SK-N-SH (cell line): ENCODE results near the gene UNC119. TPM values are rescaled to one million over a fixed set of nuclear protein-coding genes. Genes with fewer than 3 reads are reported as not detected.

Experiments used
- CTCF ChIA-PET: fragments of 300-600, 350-600 bp; formaldehyde crosslinking; extraction: SDS; loops from one replicate; lab custom pipeline; 2021; lab: Yijun Ruan, JAX
- POLR2A ChIA-PET: fragments of 350-600 bp; sonication (Branson Sonifier 250); formaldehyde crosslinking; extraction: SDS; loops from one replicate; lab custom pipeline; 2020; ENCODE audit warnings: antibody characterized with exemption, inconsistent platforms; lab: Yijun Ruan, JAX
- DNase-seq: peaks from one replicate; pipeline ENCODE4 v3.0.0; 2012
- H2AFZ ChIP-seq: fragments of 200-600 bp; sonication (generic); 2 replicates; pipeline ENCODE4 v1.8.1; 2016; ENCODE audit warnings: antibody characterized with exemption, mild to moderate bottlenecking, low read depth
- H3F3A ChIP-seq: fragments of 200-600 bp; sonication (generic); replicated peaks from 2 replicates; pipeline ENCODE3; 2016; ENCODE audit warnings: antibody characterized with exemption, mild to moderate bottlenecking; ENCODE audit not compliant: insufficient read depth
- H3K27ac ChIP-seq, 2 experiments: fragments of 200-500 bp in 1 of 2; fragments of 200-600 bp in 1 of 2; sonication (Bioruptor generic) in 1 of 2; sonication (generic), shearing (Covaris generic) in 1 of 2; 2 replicates each; pipeline versions ENCODE4 v1.5.1 to v1.6.1; 2014 to 2016; ENCODE audit warnings: low read depth in 2 of 2, inconsistent platforms in 1 of 2, low read length in 1 of 2, mild to moderate bottlenecking in 1 of 2, mixed read lengths in 1 of 2
- H3K27me3 ChIP-seq: fragments of 200-600 bp; sonication (generic), shearing (Covaris generic); 2 replicates; pipeline ENCODE4 v1.6.1; 2016; ENCODE audit warnings: mixed run types; ENCODE audit not compliant: insufficient read depth
- H3K36me3 ChIP-seq, 2 experiments: fragments of 200-500 bp in 1 of 2; fragments of 200-600 bp in 1 of 2; sonication (Bioruptor generic) in 1 of 2; sonication (generic) in 1 of 2; replicated peaks in 1 of 2; 2 replicates each; pipeline versions ENCODE3 to v1.5.1; 2014 to 2016; ENCODE audit warnings: low read length in 1 of 2, mild to moderate bottlenecking in 1 of 2; ENCODE audit not compliant: insufficient read depth in 2 of 2, control insufficient read depth in 1 of 2
- H3K4me1 ChIP-seq, 2 experiments: fragments of 200-500 bp in 1 of 2; fragments of 200-600 bp in 1 of 2; sonication (Bioruptor generic) in 1 of 2; sonication (generic), shearing (Covaris generic) in 1 of 2; 2 replicates each; pipeline versions ENCODE4 v1.5.1 to v1.6.1; 2014 to 2016; ENCODE audit warnings: low read depth in 1 of 2, low read length in 1 of 2, mixed run types in 1 of 2; ENCODE audit not compliant: insufficient read depth in 2 of 2, control insufficient read depth in 1 of 2
- H3K4me2 ChIP-seq: fragments of 200-600 bp; sonication (generic), shearing (Covaris generic); 2 replicates; pipeline ENCODE4 v1.6.1; 2017; ENCODE audit warnings: mixed run types
- H3K4me3 ChIP-seq, 2 experiments: fragments of 200-500 bp in 1 of 2; fragments of 200-600 bp in 1 of 2; sonication (Bioruptor generic) in 1 of 2; sonication (generic), shearing (Covaris generic) in 1 of 2; 2 replicates each; pipeline versions ENCODE4 v1.5.1 to v1.8.1; 2014 to 2016; ENCODE audit warnings: low read depth in 2 of 2, inconsistent platforms in 1 of 2, low read length in 1 of 2, mild to moderate bottlenecking in 1 of 2, mixed read lengths in 1 of 2, moderate library complexity in 1 of 2
- H3K79me2 ChIP-seq: fragments of 200-600 bp; sonication (generic); 2 replicates; pipeline ENCODE4 v1.8.1; 2017; ENCODE audit warnings: mild to moderate bottlenecking; ENCODE audit not compliant: insufficient read depth
- H3K9ac ChIP-seq: fragments of 200-600 bp; sonication (generic); 2 replicates; pipeline ENCODE4 v1.6.1; 2017; ENCODE audit warnings: mixed run types
- H3K9me2 ChIP-seq: fragments of 200-600 bp; sonication (generic); 2 replicates; pipeline ENCODE4 v1.6.1; 2017; ENCODE audit warnings: mixed run types
- H3K9me3 ChIP-seq: fragments of 200-600 bp; sonication (generic); 2 replicates; pipeline ENCODE4 v1.6.1; 2017; ENCODE audit warnings: mixed run types, mild to moderate bottlenecking, moderate library complexity
- H4K20me1 ChIP-seq: fragments of 200-600 bp; sonication (generic); 2 replicates; pipeline ENCODE4 v1.6.1; 2017; ENCODE audit warnings: mild to moderate bottlenecking, mixed run types; ENCODE audit not compliant: insufficient read depth
- ELF1 ChIP-seq: IDR thresholded peaks from 2 replicates; pipeline ENCODE4 v1.4.0; 2012
- EZH2phosphoT487 ChIP-seq: fragments of 200-600 bp; sonication (generic); IDR thresholded peaks from 2 replicates; pipeline ENCODE4 v1.6.1; 2017; ENCODE audit warnings: low read depth, mixed run types, mild to moderate bottlenecking, antibody characterized with exemption, moderate library complexity, borderline replicate concordance
- FOXM1 ChIP-seq: IDR thresholded peaks from 2 replicates; pipeline ENCODE4 v1.4.0; 2012; ENCODE audit warnings: low read depth, mild to moderate bottlenecking
- NFIC ChIP-seq: IDR thresholded peaks from 2 replicates; pipeline ENCODE4 v1.4.0; 2012; ENCODE audit warnings: borderline replicate concordance
- POLR2AphosphoS5 ChIP-seq: IDR thresholded peaks from 2 replicates; pipeline ENCODE4 v1.6.1; 2012; ENCODE audit warnings: low read depth, low read length
- RAD21 ChIP-seq: IDR thresholded peaks from 2 replicates; pipeline ENCODE4 v1.6.1; 2012; ENCODE audit warnings: mild to moderate bottlenecking, low read length
- RFX5 ChIP-seq: IDR thresholded peaks from 2 replicates; pipeline ENCODE4 v1.6.1; 2012; ENCODE audit warnings: mild to moderate bottlenecking, improper control_type of control experiment, low read length
- RXRA ChIP-seq: IDR thresholded peaks from 2 replicates; pipeline ENCODE4 v1.4.0; 2012; ENCODE audit warnings: low read depth, mild to moderate bottlenecking, borderline replicate concordance
- SMC3 ChIP-seq: IDR thresholded peaks from 2 replicates; pipeline ENCODE4 v1.6.1; 2012; ENCODE audit warnings: low read depth, low read length, improper control_type of control experiment
- TAF1 ChIP-seq: IDR thresholded peaks from 2 replicates; pipeline ENCODE4 v1.6.1; 2012; ENCODE audit warnings: low read depth, mild to moderate bottlenecking, low read length, moderate library complexity, borderline replicate concordance
- TEAD4 ChIP-seq: IDR thresholded peaks from 2 replicates; pipeline ENCODE4 v1.4.0; 2012; ENCODE audit warnings: mild to moderate bottlenecking, borderline replicate concordance; ENCODE audit not compliant: insufficient read depth
- USF1 ChIP-seq: IDR thresholded peaks from 2 replicates; pipeline ENCODE4 v1.4.0; 2012; ENCODE audit warnings: low read depth, borderline replicate concordance
- USF2 ChIP-seq: fragments of 150-350 bp; IDR thresholded peaks from 2 replicates; pipeline ENCODE4 v1.6.1; 2017; ENCODE audit warnings: antibody characterized with exemption, low read length, low read depth, borderline replicate concordance
- ZBTB33 ChIP-seq: IDR thresholded peaks from 2 replicates; pipeline ENCODE4 v1.4.0; 2012; ENCODE audit warnings: low read depth, borderline replicate concordance
- WGBS: methylation state at CpG from one replicate; pipeline ENCODE4 v1.1.6; 2017; ENCODE audit warnings: low lambda C conversion rate; 5-methylcytosine and 5-hydroxymethylcytosine counted together
- polyA plus RNA-seq, 3 experiments: library from polyadenylated mRNA; depleted of rRNA; stranded (reverse); fragments of >200 nt; gene quantifications; 2 replicates each; pipeline ENCODE4 v1.2.3, GENCODE V29; 2012
- TF ChIP-seq, protein P1 (sequence below): IDR thresholded peaks from 2 replicates; pipeline ENCODE4 v1.4.0; 2012; ENCODE audit warnings: low read depth
- TF ChIP-seq, protein P2 (sequence below): IDR thresholded peaks from 2 replicates; pipeline ENCODE4 v1.6.1; 2012; ENCODE audit warnings: mild to moderate bottlenecking, low read depth, low read length, moderate library complexity

UNC119 gene
- polyA plus RNA-seq, 1 of the 3 experiments (the other 2 are of a cell fraction), result 89.9 TPM

DNA sequence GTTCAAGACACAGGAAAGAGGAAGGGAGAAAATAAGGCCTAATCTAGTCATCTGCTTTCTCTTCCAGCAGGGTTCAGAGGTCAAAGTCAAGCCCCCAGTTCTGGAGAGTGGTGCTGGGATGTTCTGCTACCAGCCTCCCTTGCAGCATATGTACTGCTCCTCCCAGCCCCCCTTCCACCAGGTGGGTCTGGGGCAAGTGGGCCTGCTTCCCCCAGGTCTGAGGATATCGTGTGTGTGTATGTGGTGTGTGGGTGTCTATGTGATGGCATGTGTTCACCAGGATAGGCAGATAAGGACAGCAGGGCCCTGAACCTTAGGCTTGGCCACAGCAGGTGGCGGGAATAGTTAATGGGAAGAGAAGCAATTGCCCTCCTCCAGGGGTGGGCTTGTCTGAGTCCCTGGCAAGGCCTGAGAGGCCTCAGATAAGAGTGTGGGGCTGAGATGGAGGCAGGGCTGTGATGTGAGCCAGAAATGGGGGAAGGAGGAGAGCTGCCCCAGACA lies 25.2 kb downstream of the UNC119 start:
- CTCF ChIA-PET, result interaction anchor here (1.2 to 3.0 kb wide), 4 partner anchors 10 to 32 kb away, joined by 4 to 15 read pairs (median 8); no protein-coding TSS in a partner anchor
- H3K9me3 ChIP-seq, result no peaks in the 10 kb centered on the region
- 67% methylated on average over 2 of the region's 2 CpGs for WGBS

More for the DNA sequence above, 25.2 kb downstream of the UNC119 start:
- H3K9me2 ChIP-seq, result no peaks in the 10 kb centered on the region
- H2AFZ ChIP-seq, result no peak overlapping the region
- H3K27me3 ChIP-seq, result peaks cover 10% of the 10 kb centered on the region; the same call in 1 of the 2 replicates
- no peak overlapping the region for H3K9ac ChIP-seq
- H3F3A ChIP-seq, result no peaks in the 10 kb centered on the region
- no peak for DNase-seq
- POLR2A ChIA-PET, result no interaction called here
- TF ChIP-seq POLR2AphosphoS5 (no peak), FOXM1 (no peak), ZBTB33 (no peak), RAD21 (no peak), USF2 (no peak), ELF1 (no peak), SMC3 (no peak), NFIC (no peak), RXRA (no peak), USF1 (no peak), TEAD4 (no peak), TAF1 (no peak), RFX5 (no peak), EZH2phosphoT487 (no peak)
- TF ChIP-seq, protein P1, sequence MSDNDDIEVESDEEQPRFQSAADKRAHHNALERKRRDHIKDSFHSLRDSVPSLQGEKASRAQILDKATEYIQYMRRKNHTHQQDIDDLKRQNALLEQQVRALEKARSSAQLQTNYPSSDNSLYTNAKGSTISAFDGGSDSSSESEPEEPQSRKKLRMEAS, result no peak
- TF ChIP-seq, protein P2, sequence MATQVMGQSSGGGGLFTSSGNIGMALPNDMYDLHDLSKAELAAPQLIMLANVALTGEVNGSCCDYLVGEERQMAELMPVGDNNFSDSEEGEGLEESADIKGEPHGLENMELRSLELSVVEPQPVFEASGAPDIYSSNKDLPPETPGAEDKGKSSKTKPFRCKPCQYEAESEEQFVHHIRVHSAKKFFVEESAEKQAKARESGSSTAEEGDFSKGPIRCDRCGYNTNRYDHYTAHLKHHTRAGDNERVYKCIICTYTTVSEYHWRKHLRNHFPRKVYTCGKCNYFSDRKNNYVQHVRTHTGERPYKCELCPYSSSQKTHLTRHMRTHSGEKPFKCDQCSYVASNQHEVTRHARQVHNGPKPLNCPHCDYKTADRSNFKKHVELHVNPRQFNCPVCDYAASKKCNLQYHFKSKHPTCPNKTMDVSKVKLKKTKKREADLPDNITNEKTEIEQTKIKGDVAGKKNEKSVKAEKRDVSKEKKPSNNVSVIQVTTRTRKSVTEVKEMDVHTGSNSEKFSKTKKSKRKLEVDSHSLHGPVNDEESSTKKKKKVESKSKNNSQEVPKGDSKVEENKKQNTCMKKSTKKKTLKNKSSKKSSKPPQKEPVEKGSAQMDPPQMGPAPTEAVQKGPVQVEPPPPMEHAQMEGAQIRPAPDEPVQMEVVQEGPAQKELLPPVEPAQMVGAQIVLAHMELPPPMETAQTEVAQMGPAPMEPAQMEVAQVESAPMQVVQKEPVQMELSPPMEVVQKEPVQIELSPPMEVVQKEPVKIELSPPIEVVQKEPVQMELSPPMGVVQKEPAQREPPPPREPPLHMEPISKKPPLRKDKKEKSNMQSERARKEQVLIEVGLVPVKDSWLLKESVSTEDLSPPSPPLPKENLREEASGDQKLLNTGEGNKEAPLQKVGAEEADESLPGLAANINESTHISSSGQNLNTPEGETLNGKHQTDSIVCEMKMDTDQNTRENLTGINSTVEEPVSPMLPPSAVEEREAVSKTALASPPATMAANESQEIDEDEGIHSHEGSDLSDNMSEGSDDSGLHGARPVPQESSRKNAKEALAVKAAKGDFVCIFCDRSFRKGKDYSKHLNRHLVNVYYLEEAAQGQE, result no peak
- no peaks in the 10 kb centered on the region for H3K36me3 ChIP-seq
- H4K20me1 ChIP-seq, result no peaks in the 10 kb centered on the region
- H3K27ac ChIP-seq, result no peak overlapping the region
- no peaks in the 10 kb centered on the region for H3K79me2 ChIP-seq
- H3K4me2 ChIP-seq, result no peak overlapping the region
- no peak overlapping the region for H3K4me3 ChIP-seq
- peaks cover 0 to 6% of the 10 kb centered on the region in 2 experiments; a peak in 1 of 4 replicates for H3K4me1 ChIP-seq
